Measurements from ENCODE around the gene NR2F1.

NR2F1 gene

DNA sequence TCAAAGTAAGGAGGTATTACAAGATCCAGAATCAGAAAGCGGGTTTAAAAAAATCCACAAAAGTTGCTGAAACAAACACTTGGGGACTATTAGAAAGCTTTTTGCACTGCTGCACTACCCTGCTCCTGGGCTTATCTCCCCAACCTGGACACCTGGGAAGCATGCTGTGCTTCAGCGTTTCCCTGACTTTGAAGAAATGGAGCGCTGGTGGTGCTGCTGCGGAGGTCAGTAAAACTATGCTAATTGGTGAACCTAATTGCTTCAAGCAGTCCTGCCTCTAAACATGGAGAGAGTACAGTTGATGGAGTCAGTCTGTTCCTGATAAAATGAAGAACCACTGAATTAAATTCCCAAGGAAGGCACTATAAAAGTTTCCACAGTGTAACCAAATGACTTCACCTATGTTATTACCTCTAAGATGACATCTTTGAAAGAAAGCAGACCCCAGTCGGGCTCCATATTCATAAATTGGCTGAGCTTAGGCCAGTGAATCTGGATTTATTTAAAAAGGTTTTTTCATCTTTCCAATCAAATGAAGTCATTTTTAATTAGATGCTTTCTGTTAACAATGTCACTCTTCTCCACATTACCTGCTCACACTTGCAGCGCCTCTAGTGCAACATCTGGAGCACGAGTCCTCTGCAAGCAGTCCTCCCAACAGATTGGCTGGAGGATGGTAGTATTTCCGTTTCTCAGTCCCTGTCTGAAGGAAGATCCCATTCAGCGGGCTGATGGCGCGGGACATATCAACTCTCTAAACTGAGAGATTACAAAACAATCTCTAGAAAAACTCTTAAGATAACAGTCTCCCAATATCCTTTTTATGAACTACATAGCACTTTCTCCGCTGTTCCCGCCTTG lies 13.5 kb upstream of the NR2F1 start:
- TF ChIP-seq, protein P1, sequence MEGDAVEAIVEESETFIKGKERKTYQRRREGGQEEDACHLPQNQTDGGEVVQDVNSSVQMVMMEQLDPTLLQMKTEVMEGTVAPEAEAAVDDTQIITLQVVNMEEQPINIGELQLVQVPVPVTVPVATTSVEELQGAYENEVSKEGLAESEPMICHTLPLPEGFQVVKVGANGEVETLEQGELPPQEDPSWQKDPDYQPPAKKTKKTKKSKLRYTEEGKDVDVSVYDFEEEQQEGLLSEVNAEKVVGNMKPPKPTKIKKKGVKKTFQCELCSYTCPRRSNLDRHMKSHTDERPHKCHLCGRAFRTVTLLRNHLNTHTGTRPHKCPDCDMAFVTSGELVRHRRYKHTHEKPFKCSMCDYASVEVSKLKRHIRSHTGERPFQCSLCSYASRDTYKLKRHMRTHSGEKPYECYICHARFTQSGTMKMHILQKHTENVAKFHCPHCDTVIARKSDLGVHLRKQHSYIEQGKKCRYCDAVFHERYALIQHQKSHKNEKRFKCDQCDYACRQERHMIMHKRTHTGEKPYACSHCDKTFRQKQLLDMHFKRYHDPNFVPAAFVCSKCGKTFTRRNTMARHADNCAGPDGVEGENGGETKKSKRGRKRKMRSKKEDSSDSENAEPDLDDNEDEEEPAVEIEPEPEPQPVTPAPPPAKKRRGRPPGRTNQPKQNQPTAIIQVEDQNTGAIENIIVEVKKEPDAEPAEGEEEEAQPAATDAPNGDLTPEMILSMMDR (IDR thresholded peaks at IDR 0.05; ENCODE audit: extremely low read depth, insufficient read depth, missing control alignments) = no peak
- in situ Hi-C loops (cut with MboI; ENCODE audit: low pct_unique_long_range_greater_than_20kb, low sequenced_read_pairs, unreplicated experiment) = no loop called here
- no peak for DNase-seq (ENCODE audit: low spot score)

DNA sequence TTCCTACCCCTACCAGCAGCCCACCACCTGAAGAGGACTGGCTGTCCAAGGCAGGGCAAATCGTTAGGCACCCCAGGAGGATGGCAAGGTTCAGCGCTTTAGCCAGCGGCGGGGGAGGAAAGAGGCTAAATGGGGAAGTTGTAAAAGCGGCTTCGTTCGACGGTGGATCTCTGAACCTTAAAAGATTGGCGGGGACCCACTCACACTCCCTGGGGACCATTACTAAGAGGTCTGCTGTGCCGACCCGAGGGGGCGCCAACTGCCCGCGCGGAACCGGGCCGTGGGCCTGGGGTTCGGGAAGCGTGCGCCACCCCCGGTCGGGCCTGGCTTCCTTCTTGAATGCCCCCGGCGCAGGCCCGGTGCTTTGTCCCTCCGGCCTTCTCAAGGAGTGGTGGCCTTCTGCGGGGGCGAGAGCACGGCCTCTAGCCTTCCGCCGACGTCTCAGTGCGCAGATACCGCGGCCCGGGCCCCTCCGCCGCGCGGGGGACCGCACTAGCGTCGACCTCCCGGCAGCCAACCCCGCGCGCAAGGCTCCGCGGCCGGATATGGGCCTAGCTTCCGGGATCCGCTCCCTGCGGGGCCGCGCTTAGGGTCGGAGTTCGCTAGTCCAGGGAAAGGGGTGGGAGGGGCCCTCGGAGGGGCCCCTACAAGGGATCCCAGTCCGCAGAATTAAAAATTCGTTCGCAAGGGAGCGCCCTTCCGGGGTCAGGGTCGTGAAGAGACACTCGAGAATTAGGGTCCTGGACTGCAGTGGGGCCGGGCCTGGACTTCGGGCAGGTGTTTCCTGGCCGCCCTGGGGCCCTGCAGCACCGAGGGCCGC lies 12.5 kb upstream of the NR2F1 start:
- TF ChIP-seq, protein P1 (IDR thresholded peaks at IDR 0.05; ENCODE audit: extremely low read depth, insufficient read depth, missing control alignments) = no peak
- DNase-seq (ENCODE audit: low spot score) = peak; percentile 38
- in situ Hi-C loops (cut with MboI; ENCODE audit: low pct_unique_long_range_greater_than_20kb, low sequenced_read_pairs, unreplicated experiment) = no loop called here

DNA sequence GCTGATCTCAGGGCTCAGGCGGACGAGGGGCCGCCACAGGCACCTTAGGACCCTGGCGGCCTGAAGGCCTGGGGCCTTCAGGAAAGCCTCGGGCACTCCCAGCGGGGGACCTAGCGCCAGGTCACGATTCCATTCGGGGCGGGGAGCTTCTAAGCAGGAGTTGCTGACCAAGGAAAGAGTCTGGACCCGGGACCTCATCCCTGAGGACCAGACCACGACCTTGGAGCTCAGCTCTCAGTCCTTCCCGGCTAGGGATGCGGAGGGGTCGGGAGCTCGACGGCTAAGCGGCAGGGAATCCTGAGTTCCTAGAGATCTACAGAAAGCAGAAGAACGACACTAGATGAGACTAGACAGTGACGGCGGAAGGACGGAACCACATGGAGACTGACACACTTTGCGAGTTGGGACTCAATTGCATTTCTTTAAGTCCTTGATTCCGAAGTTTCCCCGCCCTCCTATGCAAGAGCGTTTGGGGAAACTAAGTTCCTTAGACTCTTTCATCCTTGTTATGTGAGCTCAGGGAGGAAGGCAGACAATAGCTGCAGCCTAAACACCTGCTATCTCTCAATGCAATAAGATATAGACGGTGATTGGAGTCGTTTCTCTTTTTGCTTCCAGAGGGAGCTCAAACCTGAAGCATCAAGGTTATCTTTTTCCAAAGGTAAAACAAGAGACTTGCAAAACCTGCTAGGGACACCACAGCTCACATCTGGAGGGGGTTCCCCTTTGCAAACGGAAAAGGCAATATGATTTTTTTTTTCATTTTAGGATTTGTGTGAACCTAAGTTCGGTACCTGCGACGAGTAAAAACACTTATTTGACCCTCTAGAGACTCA lies 11.7 kb upstream of the NR2F1 start:
- in situ Hi-C loops (cut with MboI; ENCODE audit: low pct_unique_long_range_greater_than_20kb, low sequenced_read_pairs, unreplicated experiment) = no loop called here
- TF ChIP-seq, protein P1 (IDR thresholded peaks at IDR 0.05; ENCODE audit: extremely low read depth, insufficient read depth, missing control alignments) = no peak

DNA sequence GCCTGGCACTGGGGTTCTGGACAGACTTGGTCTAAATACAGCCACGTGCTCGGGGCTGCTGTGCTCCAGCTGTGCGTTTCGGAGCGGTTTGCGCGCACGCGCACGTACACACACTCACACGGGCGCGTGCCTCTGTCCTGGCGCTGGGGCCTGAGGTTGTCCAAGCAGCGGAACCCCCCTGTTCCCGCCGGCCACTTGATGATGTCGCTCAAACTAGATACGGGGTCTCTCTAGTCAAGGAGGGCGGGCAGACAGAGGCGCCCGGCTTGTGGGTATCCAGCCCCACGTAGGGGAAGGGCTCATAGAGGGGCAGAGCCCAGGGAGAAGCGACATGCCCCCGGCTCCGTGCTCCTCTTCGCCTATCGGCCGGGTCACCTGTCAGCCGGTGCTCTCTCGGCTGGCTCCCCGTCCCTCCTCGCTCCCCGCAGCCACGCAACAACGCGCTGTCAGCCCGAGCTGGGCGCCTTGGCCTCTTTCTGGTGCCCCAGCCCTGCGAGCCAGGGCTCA lies 10.9 kb upstream of the NR2F1 start:
- TF ChIP-seq, protein P1 (IDR thresholded peaks at IDR 0.05; ENCODE audit: extremely low read depth, insufficient read depth, missing control alignments) = no peak
- DNase-seq (ENCODE audit: low spot score) = peak; percentile 38
- in situ Hi-C loops (cut with MboI; ENCODE audit: low pct_unique_long_range_greater_than_20kb, low sequenced_read_pairs, unreplicated experiment) = no loop called here

More for the DNA sequence above, 11.7 kb upstream of the NR2F1 start:
- peak; percentile 40 for DNase-seq (ENCODE audit: low spot score)

DNA sequence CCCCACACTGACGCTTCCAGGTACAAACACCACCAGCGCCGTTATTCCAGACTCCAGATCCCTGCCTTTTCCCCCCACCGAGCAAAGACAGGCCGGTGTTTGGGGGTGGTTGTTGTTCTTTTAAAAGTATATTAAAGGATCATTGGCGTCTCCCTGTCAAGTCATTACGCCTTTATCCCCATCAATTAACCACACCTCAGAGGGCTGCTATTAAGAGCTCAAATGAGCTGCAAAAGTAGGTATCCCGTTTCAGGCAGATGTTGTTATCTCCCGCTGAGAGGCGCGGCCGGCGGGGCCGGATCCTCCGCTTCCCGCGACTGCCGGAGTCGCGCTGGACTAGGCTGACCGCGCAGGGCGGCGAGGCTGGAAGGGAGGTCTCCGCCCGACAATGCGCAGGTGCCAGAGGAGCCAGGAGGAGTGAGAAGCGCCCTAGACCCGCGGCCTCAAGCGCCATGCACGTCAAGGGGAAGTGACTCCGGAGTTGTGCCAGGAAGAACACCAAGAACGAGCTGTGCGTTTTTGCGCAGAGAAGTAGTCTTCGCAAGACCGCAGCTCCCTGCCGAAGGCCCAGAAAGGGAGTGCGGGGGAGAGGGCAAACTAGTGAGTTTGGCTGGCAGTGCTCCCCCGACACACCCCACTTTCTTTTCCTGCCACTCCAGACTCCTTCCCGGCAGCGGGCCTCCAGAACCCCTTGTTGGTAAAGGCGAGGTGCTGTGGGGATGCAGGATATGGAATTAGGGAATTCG lies 10.2 kb upstream of the NR2F1 start:
- in situ Hi-C loops (cut with MboI; ENCODE audit: low pct_unique_long_range_greater_than_20kb, low sequenced_read_pairs, unreplicated experiment) = no loop called here
- peak; percentile 26 for DNase-seq (ENCODE audit: low spot score)
- TF ChIP-seq, protein P1 (IDR thresholded peaks at IDR 0.05; ENCODE audit: extremely low read depth, insufficient read depth, missing control alignments) = no peak

Measured in GM13977 (cell line).